CD4-positive, alpha-beta T cell (primary cell): ENCODE measurements around the gene GRK2. TPM values are rescaled to one million over a fixed set of nuclear protein-coding genes. Genes with fewer than 3 reads are reported as not detected.

ENCODE experiments used
- ATAC-seq: fragments of 200-7000 bp; cut with Tn5 transposase; one replicate; pipeline ENCODE4 v1.10.0; 2022; ENCODE audit warnings: mild to moderate bottlenecking; ENCODE audit not compliant: poor library complexity
- CTCF ChIA-PET: fragments of 350-600 bp; sonication (Branson Sonifier 250); formaldehyde crosslinking; loops from one replicate; lab custom pipeline; 2021; ENCODE audit warnings: antibody characterized with exemption, inconsistent platforms; lab: Charles Lee
- POLR2A ChIA-PET: fragments of 350-600 bp; sonication (Branson Sonifier 250); formaldehyde crosslinking; loops from one replicate; lab custom pipeline; 2021; ENCODE audit warnings: antibody characterized with exemption, inconsistent platforms; lab: Charles Lee
- DNase-seq, 14 experiments: peaks; one replicate each; pipeline ENCODE4 v3.0.0-alpha.2; 2013 to 2020; ENCODE audit warnings: mixed read lengths in 2 of 14
- H3K27ac ChIP-seq, 2 donors: one replicate each; pipeline versions ENCODE4 v1.5.1 to v1.7.0; 2013; ENCODE audit warnings: low read length in 2 of 2, low read depth in 1 of 2, mild to moderate bottlenecking in 1 of 2
- H3K27me3 ChIP-seq, 2 experiments: 1 replicate in 1 of 2; 2 replicates in 1 of 2; pipeline versions ENCODE4 v1.6.1 to v1.7.0; 2013; ENCODE audit warnings: low read length in 2 of 2, control low read depth in 1 of 2, mild to moderate bottlenecking in 1 of 2, moderate library complexity in 1 of 2; ENCODE audit not compliant: insufficient read depth in 2 of 2, control insufficient read depth in 1 of 2
- H3K36me3 ChIP-seq: one replicate; pipeline ENCODE4 v1.6.1; 2013; ENCODE audit warnings: low read length, control low read depth; ENCODE audit not compliant: insufficient read depth
- H3K4me1 ChIP-seq: one replicate; pipeline ENCODE4 v1.6.1; 2013; ENCODE audit warnings: low read length, control low read depth; ENCODE audit not compliant: insufficient read depth
- H3K4me3 ChIP-seq: one replicate; pipeline ENCODE4 v1.5.1; 2013; ENCODE audit warnings: mild to moderate bottlenecking, low read length, moderate library complexity
- H3K9me3 ChIP-seq, 2 experiments: 1 replicate in 1 of 2; 2 replicates in 1 of 2; pipeline versions ENCODE4 v1.6.1 to v1.7.0; 2013; ENCODE audit warnings: low read length in 2 of 2, mild to moderate bottlenecking in 2 of 2, control low read depth in 1 of 2, moderate library complexity in 1 of 2; ENCODE audit not compliant: control insufficient read depth in 1 of 2, insufficient read depth in 1 of 2
- H3K27ac Mint-ChIP-seq: one replicate; pipeline ENCODE4 v1.8.0; 2020; ENCODE audit warnings: mixed read lengths
- H3K27me3 Mint-ChIP-seq: one replicate; pipeline ENCODE4 v1.8.0; 2021; ENCODE audit warnings: mixed read lengths
- H3K36me3 Mint-ChIP-seq: one replicate; pipeline ENCODE4 v1.8.0; 2021; ENCODE audit warnings: low read depth, mixed read lengths
- H3K4me1 Mint-ChIP-seq: one replicate; pipeline ENCODE4 v1.8.0; 2021; ENCODE audit warnings: low read depth, mixed read lengths
- H3K4me3 Mint-ChIP-seq: one replicate; pipeline ENCODE4 v1.8.0; 2020; ENCODE audit warnings: mild to moderate bottlenecking, mixed read lengths
- H3K9me3 Mint-ChIP-seq: one replicate; pipeline ENCODE4 v1.8.0; 2020; ENCODE audit warnings: mixed read lengths
- intact Hi-C, 2 experiments: fragments of 100-400 bp; cut with DNase I in 1 of 2; cut with micrococcal nuclease in 1 of 2; formaldehyde crosslinking; loops; one replicate each; pipeline versions ENCODE4 v1.15.1 to v1.9.0; 2023 to 2025; cut with DNase I, micrococcal nuclease
- total RNA-seq, 174 experiments: library from RNA in 2 of 174; stranded (reverse) in 2 of 174; gene quantifications; one replicate each; pipeline ENCODE4 v1.2.3 and lab custom pipeline; 2021 to 2026
- TF ChIP-seq, protein P1 (sequence below): fragments of 200-600 bp; IDR thresholded peaks from one replicate; pipeline ENCODE4 v1.8.0; 2022; ENCODE audit warnings: antibody characterized with exemption, mild to moderate bottlenecking

Gene GRK2
- total RNA-seq, 2 experiments from 2014 or later, result 309 to 325 TPM

DNA sequence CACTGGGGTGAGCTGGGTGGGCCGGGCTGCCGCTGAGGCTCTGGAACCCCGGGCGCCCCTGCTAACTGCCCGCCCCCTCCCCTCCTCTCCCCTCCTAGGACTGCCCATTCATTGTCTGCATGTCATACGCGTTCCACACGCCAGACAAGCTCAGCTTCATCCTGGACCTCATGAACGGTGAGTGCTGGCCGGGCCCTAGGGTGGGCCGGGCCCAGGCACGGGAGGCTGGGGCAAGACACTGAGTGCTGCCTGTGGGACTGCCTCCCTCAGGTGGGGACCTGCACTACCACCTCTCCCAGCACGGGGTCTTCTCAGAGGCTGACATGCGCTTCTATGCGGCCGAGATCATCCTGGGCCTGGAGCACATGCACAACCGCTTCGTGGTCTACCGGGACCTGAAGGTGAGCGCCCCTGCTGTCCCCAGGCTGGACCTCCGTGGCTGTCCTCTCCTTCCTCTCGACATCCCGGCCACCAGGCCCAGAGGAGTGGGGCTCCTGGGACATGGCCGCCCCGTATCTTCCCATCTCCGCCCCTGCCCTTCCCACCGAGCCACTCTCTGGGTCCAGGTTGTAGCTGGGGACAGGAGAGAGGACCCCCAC, 15.4 kb downstream of the GRK2 start:
- CTCF ChIA-PET, result no interaction called here
- intact Hi-C loops, result loop anchor here in 1 of 2 experiments (10.0 kb wide), 1 partner anchor 203 kb away; the partner anchor contains the start of gene AIP

DNA sequence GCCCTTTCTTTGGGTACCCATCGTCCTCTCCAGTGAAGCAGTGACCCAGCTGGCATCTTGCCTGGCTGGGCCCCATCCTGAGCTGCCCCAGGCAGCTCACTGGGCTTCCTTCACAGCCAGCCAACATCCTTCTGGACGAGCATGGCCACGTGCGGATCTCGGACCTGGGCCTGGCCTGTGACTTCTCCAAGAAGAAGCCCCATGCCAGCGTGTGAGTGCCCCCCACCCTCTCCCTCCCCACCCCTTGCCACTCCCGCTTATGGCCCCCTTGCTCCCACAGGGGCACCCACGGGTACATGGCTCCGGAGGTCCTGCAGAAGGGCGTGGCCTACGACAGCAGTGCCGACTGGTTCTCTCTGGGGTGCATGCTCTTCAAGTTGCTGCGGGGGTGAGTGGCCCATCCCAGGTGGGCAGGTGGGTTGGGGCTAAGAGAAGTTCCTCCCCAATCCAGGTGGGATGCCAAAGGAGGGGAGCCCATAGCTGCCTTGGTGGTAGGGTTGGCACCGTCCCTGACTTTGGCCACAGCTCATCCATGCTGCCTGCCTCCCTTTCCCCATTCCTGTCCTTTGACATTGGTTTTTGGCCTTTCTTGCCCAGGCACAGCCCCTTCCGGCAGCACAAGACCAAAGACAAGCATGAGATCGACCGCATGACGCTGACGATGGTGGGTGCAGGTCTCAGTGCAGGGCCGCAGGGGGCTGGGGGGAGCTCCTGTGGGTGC, 16.0 kb downstream of the GRK2 start:
- H3K27me3 Mint-ChIP-seq, result no peaks in the 10 kb centered on the region
- intact Hi-C loops, result loop anchor here in 1 of 2 experiments (10.0 kb wide), 1 partner anchor 202 kb away; the partner anchor contains the start of gene AIP
- ChIA-PET CTCF (no interaction called here), POLR2A (interaction anchor here (0.9 to 4.6 kb wide), 3 partner anchors 11 to 666 kb away, joined by 3 to 37 read pairs (median 5); partner anchors contain the start of gene RBM14)
- Histone ChIP-seq H3K4me3 (no peak overlapping the region), H3K4me1 (peaks cover 100% of the 10 kb centered on the region), H3K36me3 (peaks cover 96% of the 10 kb centered on the region), H3K9me3 (no peaks in the 10 kb centered on the region), H3K27ac (peak overlapping the region; percentile 76 to 97), H3K27me3 (no peaks in the 10 kb centered on the region)
- TF ChIP-seq, protein P1, sequence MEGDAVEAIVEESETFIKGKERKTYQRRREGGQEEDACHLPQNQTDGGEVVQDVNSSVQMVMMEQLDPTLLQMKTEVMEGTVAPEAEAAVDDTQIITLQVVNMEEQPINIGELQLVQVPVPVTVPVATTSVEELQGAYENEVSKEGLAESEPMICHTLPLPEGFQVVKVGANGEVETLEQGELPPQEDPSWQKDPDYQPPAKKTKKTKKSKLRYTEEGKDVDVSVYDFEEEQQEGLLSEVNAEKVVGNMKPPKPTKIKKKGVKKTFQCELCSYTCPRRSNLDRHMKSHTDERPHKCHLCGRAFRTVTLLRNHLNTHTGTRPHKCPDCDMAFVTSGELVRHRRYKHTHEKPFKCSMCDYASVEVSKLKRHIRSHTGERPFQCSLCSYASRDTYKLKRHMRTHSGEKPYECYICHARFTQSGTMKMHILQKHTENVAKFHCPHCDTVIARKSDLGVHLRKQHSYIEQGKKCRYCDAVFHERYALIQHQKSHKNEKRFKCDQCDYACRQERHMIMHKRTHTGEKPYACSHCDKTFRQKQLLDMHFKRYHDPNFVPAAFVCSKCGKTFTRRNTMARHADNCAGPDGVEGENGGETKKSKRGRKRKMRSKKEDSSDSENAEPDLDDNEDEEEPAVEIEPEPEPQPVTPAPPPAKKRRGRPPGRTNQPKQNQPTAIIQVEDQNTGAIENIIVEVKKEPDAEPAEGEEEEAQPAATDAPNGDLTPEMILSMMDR, result no peak
- no peaks in the 10 kb centered on the region for H3K9me3 Mint-ChIP-seq
- no peak overlapping the region for H3K4me3 Mint-ChIP-seq
- H3K27ac Mint-ChIP-seq, result peak overlapping the region; percentile 90
- no peak for ATAC-seq
- peaks cover 35% of the 10 kb centered on the region for H3K4me1 Mint-ChIP-seq
- peaks cover 95% of the 10 kb centered on the region for H3K36me3 Mint-ChIP-seq
- DNase-seq, result peak in 1 of 14 experiments; percentile 2

More for the DNA sequence above, 15.4 kb downstream of the GRK2 start:
- Histone ChIP-seq H3K27ac (peak overlapping the region; percentile 76 to 97), H3K9me3 (no peaks in the 10 kb centered on the region), H3K27me3 (no peaks in the 10 kb centered on the region), H3K36me3 (peaks cover 95% of the 10 kb centered on the region), H3K4me1 (peaks cover 100% of the 10 kb centered on the region), H3K4me3 (no peak overlapping the region)
- DNase-seq (peak in 2 of 14 experiments; percentile 1 to 2), ATAC-seq (no peak)
- TF ChIP-seq, protein P1, result no peak
- Mint-ChIP-seq H3K27me3 (no peaks in the 10 kb centered on the region), H3K9me3 (no peaks in the 10 kb centered on the region), H3K4me3 (no peak overlapping the region), H3K36me3 (peaks cover 93% of the 10 kb centered on the region), H3K4me1 (peaks cover 35% of the 10 kb centered on the region), H3K27ac (peak overlapping the region; percentile 90)
- POLR2A ChIA-PET, result interaction anchor here (1.5 to 4.6 kb wide), 3 partner anchors 11 to 42 kb away, joined by 3 to 37 read pairs (median 5); no protein-coding TSS in a partner anchor

DNA sequence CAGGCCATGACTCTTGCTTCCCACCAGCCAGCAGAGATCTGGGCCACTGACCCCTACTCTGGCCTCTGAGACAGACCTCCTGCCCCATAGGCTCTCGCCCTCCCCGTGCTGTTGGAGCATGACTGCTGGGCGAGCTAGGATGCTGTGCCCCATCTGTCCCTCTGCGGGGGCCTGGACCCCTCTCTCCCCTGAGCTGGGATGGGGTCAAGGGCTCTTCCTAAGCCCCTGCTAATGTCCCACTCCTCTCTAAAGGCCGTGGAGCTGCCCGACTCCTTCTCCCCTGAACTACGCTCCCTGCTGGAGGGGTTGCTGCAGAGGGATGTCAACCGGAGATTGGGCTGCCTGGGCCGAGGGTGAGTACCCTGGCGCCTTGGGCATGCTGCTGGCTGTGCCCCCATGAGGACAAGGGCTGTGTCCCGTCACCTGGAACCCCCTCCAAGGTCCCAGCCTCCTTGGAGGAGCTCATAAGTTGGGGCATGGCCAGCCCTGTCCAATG, 16.7 kb downstream of the GRK2 start:
- peaks cover 35% of the 10 kb centered on the region for H3K4me1 Mint-ChIP-seq
- no peak overlapping the region for H3K4me3 ChIP-seq
- ChIA-PET CTCF (no interaction called here), POLR2A (interaction anchor here (0.9 to 4.6 kb wide), 4 partner anchors 12 to 666 kb away, joined by 3 to 37 read pairs (median 6); partner anchors contain the start of gene RBM14)
- ATAC-seq, result no peak
- H3K36me3 Mint-ChIP-seq, result peaks cover 95% of the 10 kb centered on the region
- H3K4me3 Mint-ChIP-seq, result no peak overlapping the region
- H3K9me3 Mint-ChIP-seq, result no peaks in the 10 kb centered on the region
- H3K27me3 Mint-ChIP-seq, result no peaks in the 10 kb centered on the region
- peak in 1 of 14 experiments; percentile 0 for DNase-seq
- H3K9me3 ChIP-seq, result no peaks in the 10 kb centered on the region
- H3K27me3 ChIP-seq, result no peaks in the 10 kb centered on the region
- H3K36me3 ChIP-seq, result peaks cover 93% of the 10 kb centered on the region
- intact Hi-C loops, result loop anchor here in 1 of 2 experiments (10.0 kb wide), 1 partner anchor 202 kb away; the partner anchor contains the start of gene AIP
- TF ChIP-seq, protein P1, result no peak
- H3K27ac Mint-ChIP-seq, result peak overlapping the region; percentile 90
- peaks cover 100% of the 10 kb centered on the region for H3K4me1 ChIP-seq
- peak overlapping the region; percentile 41 to 97 for H3K27ac ChIP-seq
